GM18867 (cell line): ENCODE data around the gene ZBED1.
"Not testable (repeated sequence)": the region's sequence is repeated elsewhere in the genome, so short reads cannot be mapped to it uniquely, and the experiment has no call there.

Experiments used
- ATAC-seq: cut with Tn5 transposase; IDR thresholded peaks from one replicate; pipeline ENCODE4 v1.9.1; 2021; ENCODE audit warnings: mild to moderate bottlenecking, moderate library complexity; ENCODE audit not compliant: unreplicated experiment

The ZBED1 gene

DNA sequence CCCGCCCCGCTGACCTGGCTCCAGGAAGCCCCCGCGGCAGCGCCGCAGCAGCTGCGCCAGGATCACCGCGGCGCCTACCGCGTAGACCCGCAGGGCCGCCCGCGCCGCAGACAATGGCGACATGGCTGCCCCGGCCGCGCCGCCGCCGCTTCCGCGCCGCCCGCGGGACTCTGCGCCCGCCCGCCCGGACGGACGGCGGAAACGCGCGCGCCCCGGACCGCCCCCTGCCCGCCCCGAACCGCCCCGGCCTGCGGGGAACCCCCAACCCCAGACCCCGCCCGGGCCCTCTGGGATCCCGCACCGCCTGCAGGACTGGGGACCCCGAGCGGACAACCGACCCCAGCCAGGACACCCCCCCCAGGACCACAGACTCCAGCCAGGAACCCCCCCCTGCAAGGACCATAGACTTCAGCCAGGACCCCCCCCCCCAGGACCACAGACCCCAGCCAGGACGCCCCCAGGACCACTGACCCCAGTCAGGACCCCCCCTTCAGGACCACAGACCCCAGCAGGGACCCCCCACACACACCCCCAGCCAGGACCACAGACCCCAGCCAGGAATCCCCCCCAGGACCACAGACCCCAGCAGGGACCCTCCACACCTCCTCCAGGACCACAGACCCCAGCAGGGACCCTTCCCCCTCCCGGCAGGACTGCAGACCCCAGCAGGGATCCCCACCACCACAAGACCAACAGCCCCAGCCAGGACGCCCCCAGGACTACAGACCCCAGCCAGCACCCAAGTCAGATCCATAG, at the start of gene ZBED1, which contains the start of gene DHRSX:
Gene ZBED1 (minus strand): TSS at position 174 of the 756 bp plus-strand sequence. CDS start 10,257 bp downstream, outside the sequence.
Gene DHRSX (minus strand): TSS at position 174 of the 756 bp plus-strand sequence. CDS start 51 bp downstream, at position 123.
- ATAC-seq = peak; percentile 72

DNA sequence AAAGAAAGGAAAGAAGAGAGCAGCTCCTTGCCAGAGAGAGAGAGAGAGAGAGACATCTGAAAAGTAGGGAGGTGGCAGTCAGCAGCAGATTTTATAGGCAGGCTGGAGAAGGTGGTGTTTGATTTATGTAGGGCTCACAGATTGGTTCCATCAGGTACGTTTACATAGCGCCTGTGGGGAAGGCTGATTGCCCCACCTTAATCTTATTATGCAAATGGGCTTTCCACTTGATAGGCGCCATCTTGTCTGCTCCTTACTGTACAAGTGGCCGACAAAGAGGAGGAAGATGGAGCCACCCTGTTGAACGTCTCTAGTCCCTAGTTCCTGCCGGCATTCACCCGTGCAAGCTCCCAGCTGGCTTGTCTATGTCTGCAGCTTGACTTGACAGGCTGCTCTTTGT, 49.1 kb upstream of the ZBED1 start:
- ATAC-seq = no peak

DNA sequence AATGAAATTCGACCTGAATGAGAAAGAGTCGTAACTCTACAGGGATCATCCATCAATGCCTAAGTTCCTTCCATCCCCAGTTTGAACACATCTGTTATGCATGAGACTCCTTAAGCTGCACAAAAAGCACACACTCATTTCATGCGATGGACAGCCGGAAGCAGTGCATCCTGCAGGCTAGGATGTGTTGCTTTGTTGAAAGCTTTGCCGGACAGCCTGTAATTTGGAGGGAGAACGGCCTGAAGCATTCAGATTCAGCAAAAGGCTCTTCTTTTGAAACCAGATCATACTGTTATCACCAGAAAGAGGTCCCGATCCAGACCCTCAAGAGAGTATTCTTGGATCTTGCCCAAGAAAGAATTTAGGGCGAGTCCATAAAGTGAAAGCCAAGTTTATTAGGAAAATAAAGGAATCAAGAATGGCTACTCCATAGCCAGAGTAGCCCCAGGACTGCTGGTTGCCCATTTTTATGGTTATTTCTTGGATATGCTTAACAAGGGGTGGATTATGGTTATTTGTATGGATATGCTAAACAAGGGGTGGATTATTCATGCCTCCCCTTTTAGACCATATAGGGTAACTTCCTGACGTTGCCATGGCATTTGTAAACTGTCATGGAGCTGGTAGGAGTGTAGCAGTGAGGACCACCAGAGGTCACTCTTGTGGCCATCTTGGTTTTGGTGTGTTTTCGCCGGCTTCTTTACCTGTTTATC, 48.1 kb upstream of the ZBED1 start:
- no peak for ATAC-seq

DNA sequence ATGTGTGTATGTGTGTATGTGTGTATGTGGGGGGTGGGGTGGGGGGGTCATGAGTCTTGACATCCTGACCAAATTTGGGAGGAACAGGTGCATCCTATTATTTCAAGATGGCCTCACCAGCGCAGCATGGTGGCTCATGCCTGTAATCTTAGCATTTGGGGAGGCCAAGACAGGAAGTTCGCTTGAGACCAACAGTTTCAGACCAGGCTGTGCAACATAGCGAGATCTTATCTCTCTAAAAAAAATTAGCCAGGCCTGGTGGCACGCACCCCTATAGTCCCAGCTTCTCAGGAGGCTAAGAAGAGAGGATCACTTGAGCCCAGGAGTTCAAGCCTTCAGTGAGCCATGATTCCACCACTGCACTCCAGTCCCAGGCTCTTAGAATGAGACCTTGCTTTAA, 47.0 kb upstream of the ZBED1 start:
- ATAC-seq = no peak

DNA sequence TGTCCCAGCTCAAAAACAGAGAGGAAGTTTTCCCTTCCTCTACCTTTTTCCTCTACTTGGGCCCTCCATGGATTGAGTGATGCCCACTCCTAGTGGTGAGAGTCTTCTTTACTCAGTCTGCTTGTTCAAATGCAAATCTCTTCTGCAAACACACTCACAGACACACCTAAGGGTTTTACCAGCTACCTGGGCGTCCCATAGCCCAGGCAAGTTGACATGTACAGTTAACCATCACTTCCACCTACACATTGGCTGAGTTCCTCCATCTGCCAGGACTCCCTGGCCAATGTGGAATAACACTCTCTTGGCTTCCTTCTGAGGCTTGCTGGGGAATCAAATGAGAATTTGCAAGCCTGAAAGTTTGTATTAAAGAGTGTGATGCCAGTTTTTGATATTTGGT, 45.7 kb upstream of the ZBED1 start:
- ATAC-seq = no peak

DNA sequence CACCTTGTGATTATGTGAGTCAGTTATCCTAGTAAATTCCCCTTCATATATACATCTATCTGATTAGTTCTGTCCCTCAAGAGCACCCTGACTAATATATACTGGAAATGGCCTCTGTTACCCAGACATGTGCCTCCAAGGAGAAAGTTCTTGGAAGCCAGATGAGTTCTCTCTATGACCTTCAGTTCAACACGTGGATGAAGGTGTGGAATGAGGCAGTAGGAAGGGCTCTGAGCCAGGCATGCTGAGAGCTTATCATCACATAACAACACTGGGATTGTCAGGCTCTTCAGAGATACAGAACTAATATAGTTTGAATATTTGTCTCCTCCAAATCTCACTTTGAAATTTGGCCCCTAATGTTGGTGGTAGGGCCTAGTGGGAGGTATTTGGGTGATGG, 44.4 kb upstream of the ZBED1 start:
- ATAC-seq = no peak

DNA sequence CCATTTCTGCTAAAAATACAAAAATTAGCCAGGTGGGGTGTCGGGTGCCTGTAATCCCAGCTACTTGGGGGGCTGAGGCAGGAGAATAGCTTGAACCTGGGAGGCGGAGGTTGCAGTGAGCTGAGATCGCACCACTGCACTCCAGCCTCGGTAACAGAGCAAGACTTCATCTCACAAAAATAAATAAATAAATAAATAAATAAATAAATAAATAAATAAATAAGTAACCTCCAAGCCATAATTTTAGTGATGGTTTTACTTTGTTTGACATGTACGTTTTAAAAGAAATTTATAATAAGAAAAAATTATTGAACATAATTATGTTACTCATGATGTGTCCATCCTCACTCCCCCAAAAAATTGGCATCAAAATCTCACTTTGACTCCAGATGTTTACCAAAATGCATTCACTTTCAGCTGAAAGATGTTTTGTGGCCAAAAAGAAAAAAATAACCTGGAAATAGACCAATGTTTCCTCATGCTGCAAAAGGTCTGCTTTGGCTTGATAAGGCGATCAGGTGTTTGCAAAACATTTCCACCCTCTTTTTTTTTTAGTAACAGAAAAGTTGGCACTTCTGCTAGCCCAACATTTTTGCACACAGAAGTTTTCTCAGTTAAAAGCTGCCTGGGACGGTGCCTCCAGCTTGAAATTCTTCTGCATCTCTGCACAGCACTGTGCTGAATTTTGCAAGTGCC, 42.2 kb upstream of the ZBED1 start:
- no peak for ATAC-seq

DNA sequence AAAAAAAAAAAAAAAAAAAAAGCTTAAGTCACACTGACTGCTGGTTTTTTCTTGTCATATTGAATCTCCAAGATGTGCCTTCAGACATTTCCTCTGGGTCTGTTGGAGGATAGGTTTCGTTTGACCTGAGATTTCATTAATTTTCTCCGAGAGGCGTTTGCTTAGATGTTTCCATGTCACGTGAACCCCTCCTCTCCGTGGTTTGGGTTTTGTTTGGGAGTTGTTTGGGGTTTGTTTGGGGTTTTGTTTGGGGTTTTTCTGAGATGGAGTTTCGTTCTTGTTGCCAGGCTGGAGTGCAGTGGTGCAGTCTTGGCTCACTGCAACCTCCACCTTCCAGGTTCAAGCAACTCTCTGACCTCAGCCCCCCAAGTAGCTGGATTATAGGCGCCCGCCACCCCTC, 40.8 kb upstream of the ZBED1 start:
- no peak for ATAC-seq

DNA sequence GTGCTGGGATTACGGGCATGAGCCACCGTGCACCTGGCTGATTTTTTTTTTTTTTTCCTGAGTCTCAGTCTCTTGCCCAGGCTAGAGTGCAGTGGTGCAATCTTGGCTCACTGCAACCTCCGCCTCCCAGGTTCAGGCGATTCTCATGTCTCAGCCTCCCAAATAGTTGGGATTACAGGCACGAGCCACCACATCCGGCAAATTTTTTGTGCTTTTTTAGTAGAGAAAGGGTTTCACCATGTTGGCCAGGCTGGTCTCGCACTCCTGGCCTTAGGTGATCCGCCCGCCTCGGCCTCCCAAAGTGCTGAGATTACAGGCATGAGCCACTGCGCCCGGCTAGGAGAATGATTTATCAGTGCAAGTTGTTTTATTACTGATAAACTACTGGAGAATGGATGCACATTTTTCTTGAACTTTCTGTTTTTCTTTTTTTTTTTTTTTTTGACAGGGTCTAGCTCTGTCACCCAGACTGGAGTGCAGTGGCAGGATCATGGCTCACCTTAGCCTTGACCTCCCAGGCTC, 39.7 kb upstream of the ZBED1 start:
- no peak for ATAC-seq

DNA sequence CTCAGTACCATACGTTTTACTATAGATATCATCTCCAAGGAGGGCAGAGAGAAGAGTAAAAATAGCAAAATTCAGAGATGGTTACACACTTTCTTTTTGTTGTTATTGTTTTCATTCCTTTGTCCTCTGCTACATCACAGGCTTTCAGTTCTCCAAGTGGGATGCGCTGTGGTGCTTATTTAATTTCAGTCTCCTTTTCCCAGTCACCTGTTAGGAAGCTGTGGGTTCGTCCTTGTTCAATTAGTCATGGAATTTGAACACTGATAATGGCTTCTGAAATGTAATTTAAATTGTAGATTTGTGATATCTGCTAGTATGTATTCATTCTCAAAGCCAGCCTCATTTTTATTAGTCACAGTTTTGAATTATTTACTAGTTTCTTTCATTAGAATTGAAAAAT, 38.8 kb upstream of the ZBED1 start:
- no peak for ATAC-seq

DNA sequence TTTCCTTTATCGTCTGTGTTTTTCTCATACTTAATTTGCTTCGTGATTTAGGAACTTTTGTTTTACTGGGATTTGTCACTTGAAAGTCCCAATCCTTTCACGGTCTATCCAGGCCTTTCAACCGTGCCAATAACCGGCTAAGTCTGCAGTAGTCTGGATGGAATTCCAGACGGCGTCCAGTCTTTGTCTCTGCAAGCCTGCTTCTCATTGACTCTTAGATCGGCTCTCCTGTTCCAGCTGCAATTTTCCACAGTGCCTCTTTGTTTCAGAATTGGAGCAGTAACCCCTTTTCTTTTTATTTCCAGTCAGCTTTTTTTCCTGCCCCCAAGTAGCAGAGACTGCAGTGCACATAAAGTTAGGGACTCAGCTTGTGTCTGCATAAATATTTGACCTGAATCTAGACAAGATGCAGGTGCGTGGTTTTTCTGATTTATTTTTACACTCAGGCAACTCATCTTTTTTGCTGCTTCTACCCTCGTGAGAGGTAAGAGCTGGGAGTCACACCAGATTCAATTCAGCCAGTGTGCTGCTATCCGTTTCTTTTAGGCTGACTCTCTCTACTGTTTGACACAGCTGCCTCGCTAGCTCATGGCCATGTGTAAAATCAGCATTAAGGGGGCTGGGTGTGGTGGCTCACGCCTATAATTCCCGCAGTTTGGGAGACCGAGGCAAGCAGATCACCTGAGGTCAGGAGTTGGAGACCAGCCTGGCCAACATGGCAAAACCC, 37.4 kb upstream of the ZBED1 start:
- ATAC-seq = no peak

DNA sequence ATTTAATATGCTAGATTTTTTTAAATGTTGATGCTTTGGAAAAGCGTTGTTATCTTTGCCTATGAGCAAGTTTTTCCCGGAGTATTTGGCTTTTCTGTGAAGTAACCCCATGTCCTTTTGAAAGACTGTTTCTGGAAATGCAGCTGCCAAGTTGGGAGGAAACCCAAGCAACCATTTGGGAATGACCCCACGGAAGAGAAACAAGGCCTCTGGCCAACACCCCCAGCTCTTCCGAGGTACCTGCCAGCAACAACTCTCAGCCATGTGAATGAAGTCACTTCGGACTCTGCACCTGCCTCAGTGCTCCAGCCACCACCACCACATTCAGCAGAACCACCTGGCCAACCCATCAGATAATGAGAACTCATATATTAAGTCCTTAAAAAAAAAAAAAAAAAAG, 36.2 kb upstream of the ZBED1 start:
- no peak for ATAC-seq

DNA sequence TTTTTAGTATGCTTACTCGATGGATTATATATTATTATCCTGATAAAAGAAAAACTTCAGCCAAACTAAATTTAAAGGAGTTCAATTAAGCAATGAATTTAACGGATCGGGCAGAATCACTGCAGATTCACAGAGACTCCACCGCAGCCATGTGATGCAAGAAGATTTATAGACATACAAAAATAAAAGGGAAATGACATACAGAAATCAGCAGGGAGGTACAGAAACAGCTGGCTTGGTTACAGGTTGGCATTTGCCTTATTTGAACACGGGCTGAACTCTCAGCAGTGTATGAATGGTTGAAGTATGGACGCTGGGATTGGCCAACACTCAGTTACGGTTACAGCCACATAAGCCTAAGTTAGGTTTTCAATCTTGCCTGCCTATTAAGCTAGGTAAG, 35.4 kb upstream of the ZBED1 start:
- ATAC-seq = no peak

DNA sequence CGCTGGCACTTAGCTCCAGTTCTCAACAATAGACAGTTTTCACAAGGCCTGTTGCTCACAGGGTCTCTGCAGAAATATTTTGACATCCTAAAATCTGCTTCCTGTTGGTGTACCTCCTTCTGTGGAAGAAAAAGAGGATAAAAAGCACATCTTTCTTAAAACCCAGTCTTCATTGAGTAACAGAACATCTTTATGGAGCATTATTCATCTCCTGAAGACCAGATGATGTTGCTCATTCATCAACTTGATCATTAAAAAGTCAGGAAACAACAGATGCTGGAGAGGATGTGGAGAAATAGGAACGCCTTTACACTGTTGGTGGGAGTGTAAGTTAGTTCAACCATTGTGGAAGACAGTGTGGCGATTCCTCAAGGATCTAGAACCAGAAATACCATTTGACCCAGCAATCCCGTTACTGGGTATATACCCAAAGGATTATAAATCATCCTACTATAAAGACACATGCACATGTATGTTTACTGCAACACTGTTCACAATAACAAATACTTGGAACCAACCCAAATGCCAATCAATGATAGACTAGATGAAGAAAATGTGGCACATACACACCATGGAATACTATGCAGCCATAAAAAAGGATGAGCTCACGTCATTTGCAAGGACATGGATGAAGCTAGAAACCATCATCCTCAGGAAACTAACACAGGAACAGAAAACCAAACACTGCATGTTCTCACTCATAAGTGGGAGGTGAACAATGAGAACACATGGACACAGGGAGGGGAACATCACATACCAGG, 33.7 kb upstream of the ZBED1 start:
- ATAC-seq = not testable (repeated sequence)

DNA sequence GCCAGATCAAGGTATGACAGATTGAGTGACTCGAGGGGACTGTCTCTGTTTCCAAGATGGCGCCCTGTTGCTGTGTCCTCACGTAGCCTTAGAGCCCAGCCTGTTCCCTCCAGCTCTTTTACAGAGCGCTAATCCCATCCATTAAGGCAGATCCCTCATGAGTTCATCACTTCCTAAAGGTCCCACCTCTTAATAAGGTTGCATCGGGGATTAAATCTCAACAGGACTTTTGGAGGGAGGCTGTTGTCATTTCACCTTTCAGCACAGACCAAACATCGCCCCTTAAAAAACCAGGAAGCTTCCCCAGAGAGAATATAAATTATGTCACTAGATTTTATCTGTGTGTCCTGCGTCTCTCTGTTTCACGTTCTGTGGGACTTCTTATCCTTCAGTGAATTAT, 32.6 kb upstream of the ZBED1 start:
- no peak for ATAC-seq

DNA sequence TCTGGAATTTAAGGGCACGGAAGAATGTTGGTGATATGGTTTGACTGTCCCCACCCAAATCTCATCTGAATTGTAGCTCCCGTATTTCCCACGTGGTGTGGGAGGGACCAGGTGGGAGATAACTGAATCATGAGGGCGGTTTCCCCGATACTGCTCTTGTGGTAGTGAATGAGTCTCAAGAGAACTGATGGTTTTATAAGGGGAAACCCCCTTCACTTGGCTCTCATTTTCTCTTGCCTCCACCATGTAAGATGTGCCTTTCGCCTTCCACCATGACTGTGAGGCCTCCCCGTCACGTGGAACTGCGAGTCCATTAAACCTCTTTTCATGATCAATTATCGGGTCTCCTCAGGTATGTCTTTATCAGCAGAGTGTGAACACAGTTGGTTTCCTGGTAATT, 25.6 kb upstream of the ZBED1 start:
- no peak for ATAC-seq

DNA sequence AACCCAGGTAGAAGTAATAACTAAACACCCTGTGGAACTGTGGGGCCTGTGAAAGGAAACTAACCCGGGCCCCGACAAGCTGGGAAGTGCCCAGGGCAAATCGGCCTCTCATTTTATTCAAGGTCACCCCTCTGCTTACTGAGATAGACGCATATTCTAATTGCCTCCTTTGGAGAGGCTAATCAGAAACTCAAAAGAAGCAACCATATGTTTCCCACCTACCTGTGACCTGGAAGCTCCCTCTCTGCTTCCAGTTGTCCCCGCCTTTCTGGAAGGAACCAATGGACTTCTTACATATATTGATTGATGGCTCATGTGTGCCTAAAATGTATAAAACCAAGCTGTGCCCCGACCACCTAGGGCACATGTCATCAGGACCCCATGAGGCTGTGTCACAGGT, 23.1 kb upstream of the ZBED1 start:
- ATAC-seq = no peak

DNA sequence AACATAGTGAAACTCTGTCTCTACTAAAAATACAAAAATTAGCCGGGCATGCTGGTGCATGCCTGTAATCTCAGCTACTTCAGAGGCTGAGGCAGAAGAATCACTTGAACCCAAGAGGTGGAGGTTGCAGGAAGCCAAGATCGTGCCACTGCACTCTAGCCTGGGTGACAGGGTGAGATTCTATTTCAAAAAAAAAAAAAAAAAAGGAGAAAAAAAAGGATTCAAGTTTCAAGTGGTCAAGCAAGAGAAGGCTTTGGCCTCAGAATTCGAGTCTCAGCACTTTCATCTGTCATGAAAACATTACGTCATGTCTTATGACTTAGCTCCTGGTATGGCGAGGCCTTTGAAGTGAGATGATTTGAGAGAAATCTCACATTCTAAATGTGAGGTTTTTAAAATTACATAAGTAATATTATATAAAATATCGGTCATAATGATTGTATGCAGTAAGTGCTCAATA, 21.2 kb upstream of the ZBED1 start:
- peak; percentile 35 for ATAC-seq

DNA sequence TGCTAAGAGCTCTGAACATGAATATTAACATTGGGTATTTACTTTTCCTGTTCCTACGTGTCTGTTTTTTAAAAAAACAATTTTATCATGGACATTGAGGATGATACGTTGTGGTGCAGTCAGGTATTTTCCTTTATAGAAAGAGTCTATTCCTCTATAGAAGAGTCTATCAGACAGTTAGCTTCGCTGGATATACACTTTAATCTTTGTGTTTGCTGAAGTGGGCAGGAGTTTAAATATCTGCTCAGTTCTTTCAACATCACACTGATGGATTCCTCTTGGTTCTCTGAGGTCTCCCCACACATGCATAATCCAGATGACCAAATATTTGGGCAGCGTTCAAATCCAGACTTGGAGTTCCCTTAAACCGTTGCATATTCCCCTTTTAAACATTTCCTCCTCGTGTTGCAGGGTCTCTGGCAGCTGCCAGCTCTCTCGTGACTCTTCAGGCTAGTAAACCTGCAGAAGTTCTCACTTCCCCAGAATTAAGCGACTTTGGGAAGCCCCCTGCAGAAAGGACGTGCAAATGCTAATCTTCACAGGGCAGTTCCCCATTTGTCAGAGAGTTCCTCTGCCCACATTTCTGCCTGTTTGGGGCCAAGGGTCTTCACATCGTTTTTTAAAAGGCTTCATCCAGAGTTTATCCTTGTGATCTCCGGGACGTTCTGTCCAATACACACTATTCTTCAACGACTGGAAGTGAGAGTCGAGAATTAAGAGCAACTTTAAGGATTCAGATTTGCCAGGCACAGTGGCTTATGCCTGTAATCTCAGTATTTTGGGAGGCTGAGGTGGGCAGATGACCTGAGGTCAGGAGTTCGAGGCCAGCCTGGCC, 20.5 kb upstream of the ZBED1 start:
- peak; percentile 64 for ATAC-seq
